ENCODE results near the gene FBXL16.
"Not testable (repeated sequence)": the region's sequence is repeated elsewhere in the genome, so short reads cannot be mapped to it uniquely, and the experiment has no call there.

FBXL16 gene

DNA sequence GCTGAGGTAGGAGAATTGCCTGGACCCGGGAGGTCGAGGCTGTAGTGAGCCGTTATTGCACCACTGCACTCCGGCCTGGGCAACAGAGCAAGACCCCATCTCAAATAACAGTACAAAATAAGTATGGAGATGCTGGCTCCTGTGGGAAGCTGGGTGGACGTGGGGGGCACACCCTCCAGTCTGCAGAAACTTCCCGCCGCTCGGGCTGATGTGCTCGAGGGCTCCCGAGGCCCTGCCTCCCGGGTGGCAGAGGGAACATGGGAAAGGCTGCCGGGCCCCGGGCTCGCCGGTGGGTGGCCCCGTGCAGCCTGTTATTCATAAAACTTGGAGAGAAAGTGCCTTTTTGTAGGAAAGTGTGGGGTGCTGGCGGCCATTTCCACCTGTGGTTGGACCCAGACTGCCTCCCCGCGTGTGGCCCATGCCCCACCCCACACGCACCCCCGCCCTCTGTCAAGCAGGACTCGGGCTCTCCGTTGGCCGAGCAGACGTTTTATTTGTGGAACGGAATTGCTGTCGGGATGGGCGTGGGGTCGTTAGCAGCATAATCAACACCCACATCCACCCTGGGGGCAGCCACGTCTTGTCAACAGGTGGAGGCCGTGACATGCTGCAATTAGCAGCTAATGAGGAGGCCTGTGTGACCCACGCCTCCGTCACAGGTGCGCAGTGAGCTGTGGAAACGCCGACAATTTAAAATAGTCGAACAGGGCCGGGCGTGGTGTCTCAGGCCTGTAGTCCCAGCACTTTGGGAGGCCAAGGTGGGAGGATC is 42.6 kb upstream of the FBXL16 start:
- no peak overlapping the region for H3K4me3 ChIP-seq (ENCODE audit: low read depth, low read length)
- TF ChIP-seq, protein P1, sequence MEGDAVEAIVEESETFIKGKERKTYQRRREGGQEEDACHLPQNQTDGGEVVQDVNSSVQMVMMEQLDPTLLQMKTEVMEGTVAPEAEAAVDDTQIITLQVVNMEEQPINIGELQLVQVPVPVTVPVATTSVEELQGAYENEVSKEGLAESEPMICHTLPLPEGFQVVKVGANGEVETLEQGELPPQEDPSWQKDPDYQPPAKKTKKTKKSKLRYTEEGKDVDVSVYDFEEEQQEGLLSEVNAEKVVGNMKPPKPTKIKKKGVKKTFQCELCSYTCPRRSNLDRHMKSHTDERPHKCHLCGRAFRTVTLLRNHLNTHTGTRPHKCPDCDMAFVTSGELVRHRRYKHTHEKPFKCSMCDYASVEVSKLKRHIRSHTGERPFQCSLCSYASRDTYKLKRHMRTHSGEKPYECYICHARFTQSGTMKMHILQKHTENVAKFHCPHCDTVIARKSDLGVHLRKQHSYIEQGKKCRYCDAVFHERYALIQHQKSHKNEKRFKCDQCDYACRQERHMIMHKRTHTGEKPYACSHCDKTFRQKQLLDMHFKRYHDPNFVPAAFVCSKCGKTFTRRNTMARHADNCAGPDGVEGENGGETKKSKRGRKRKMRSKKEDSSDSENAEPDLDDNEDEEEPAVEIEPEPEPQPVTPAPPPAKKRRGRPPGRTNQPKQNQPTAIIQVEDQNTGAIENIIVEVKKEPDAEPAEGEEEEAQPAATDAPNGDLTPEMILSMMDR (IDR thresholded peaks at IDR 0.05; ENCODE audit: borderline replicate concordance, insufficient read depth, low read depth, low read length), result no peak

DNA sequence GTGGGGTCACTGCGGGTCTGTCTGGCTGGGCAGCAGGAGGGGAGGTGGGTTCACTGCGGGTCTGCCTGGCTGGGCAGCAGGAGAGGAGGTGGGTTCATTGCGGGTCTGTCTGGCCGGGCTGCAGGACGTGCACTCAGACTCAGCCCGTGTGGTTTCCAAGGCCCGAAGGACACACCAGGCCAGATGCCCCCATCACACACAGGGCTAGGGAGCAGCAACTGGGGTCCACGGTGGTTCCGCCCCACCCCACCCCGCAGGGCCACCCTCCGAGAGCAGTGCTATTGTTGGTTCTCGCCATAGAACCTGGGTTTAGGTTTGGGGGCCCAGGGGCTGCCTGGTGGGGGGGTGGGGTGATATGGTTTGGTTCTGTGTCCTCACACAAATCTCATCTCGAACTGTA is 41.0 kb upstream of the FBXL16 start:
- H3K4me3 ChIP-seq (ENCODE audit: low read depth, low read length), result no peak overlapping the region
- TF ChIP-seq, protein P1 (IDR thresholded peaks at IDR 0.05; ENCODE audit: borderline replicate concordance, insufficient read depth, low read depth, low read length), result no peak

DNA sequence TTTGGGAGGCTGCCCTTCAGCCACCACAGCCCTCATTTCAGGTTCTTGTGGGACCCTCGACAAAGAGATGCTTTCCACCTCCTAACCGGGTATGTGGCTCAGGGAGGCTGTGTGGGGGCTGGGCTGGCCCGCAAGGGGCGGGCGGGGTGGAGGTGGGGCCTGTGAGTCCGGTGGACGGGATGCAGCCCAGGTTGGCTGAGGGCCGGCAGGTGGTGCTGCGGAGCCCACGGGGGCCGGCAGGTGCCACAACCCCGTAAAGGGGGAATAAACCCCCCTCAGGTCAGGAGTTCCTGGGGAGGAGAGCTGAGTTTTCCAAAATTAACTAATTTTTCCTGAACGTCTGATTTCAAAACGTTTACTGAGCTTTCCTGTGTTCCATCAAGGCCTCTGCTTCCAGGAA is 40.1 kb upstream of the FBXL16 start:
- TF ChIP-seq, protein P1 (IDR thresholded peaks at IDR 0.05; ENCODE audit: borderline replicate concordance, insufficient read depth, low read depth, low read length), result peak; percentile 63
- H3K4me3 ChIP-seq (ENCODE audit: low read depth, low read length), result no peak overlapping the region

DNA sequence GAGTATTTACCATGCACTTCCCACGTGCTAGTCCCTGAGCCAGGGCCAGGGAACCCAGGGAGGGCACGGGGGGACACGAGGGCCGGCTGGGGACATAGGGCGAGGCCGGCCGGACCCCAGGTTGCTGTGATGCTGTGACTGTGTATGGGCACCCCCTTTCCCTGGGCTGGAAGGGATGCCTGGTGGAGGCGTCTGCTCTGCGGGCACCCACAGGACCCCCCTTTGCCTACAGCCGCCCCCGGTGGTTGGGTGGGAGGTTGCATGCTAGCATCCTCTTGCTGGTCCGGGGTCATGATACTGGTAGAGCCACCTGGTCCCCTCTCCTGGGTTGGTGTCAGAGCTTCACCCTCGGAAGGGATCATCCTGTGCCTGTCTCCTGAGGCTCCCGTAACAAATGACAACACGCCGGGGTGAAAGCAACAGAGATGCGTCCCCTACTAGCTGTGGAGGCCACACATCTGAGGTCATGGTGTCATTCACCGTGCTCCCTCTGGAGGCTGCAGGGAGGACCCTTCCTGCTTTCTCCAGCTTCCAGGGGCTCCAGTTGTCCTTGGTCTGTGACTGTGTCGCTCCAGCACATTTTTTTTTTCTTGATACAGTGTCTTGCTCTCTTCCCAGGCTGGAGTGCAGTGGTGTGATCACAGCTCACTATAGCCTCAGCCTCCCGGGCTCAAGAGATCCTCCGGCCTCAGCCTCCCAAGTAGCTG is 38.3 kb upstream of the FBXL16 start:
- TF ChIP-seq, protein P1 (IDR thresholded peaks at IDR 0.05; ENCODE audit: borderline replicate concordance, insufficient read depth, low read depth, low read length), result peak; percentile 39; the same call in 1 of the 2 replicates
- no peak overlapping the region for H3K4me3 ChIP-seq (ENCODE audit: low read depth, low read length)

DNA sequence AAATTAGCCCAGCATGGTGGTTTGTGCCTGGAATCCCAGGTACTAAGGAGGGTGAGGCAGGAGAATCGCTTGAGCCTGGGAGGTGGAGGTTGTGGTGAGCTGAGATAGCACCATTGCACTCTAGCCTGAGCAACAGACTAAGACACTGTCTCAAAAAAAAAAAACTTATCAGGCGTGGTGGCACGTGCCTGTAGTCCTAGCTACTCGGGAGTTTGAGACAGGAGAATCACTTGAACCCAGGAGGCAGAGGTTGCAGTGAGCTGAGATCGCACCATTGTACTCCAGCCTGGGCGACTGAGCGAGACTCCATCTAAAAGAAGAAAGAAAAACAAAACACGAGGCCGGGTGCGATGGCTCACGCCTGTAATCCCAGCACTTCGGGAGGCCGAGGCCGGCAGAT is 37.3 kb upstream of the FBXL16 start:
- H3K4me3 ChIP-seq (ENCODE audit: low read depth, low read length), result not testable (repeated sequence)

DNA sequence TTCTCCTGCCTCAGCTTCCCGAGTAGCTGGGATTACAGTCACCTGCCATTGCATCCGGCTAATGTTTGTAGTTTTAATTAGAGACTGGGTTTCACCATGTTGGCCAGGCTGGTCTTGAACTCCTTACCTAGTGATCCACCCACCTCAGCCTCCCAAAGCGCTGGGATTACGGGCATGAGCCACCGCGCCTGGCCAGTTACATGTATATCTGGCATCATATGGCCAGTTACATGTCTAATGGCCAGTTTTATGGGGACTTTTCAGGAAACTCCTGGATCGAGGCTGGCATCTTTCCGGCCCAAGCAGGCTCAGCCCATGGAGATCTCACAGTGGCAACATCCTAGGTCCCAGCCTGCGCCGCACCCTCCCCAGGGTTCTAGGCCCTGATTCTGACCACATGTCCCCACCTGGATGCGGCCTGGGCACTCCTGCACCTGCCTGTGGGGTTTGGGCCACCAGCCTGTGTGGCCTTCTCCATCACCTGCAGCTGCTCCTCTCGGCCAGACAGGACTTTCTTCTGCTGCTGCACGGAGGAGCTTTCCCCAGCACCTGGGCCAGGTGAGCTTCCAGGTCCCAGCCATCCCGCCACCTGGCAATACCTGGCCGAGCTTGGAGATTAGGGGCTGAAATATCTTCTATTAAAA is 36.5 kb upstream of the FBXL16 start:
- TF ChIP-seq, protein P1 (IDR thresholded peaks at IDR 0.05; ENCODE audit: borderline replicate concordance, insufficient read depth, low read depth, low read length), result no peak
- no peak overlapping the region for H3K4me3 ChIP-seq (ENCODE audit: low read depth, low read length)

DNA sequence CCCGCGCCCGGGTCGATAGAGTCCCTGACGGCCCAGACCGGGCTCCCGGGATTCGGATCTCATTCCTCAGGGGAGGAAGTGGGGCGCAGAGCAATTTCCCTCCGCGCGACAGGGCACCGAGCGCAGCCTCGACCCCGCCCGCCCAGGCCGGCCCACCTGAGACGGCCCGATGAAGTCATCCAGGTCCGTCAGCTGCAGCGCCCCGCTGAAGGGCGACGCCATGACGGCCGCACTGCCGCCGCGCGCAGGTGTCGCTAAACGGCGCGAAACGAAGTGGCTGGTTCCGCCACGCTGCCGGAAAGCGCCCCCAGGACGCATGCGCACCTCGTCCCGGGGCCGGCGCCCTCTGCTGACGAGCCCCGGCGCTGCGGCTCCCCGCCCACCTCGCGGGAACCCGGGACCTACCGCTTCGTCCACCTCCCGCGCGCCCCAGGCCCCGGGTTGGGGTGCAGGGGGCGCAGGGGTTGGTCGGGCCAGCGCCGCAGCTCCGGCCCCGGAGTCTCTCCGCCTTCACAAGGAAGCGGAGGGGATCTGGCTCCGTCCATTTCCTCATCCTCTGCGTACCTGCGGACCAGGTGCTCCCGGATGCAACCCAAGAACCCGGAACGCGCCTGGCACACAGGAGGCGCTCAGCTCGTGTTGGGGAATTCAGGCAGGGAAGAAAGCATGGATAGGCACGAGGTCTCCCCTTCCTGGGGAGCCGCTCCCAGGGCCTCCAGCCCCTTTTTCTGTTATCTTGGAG is 35.3 kb upstream of the FBXL16 start, which contains the start of gene CIAO3:
TSS of gene CIAO3 (minus strand) at position 234 of the 742 bp plus-strand sequence. CDS start at position 222, 12 bp downstream.
- H3K4me3 ChIP-seq (ENCODE audit: low read depth, low read length), result peak within 1 kb of the TSS; percentile 93
- TF ChIP-seq, protein P1 (IDR thresholded peaks at IDR 0.05; ENCODE audit: borderline replicate concordance, insufficient read depth, low read depth, low read length), result peak; percentile 98

Data from GM12875 (cell line).